Small intestine (tissue), 7 donors: ENCODE measurements around the gene ZNF22. TPM values are rescaled to one million over a fixed set of nuclear protein-coding genes. Genes with fewer than 3 reads are reported as not detected.

Experiments used
- DNase-seq, 2 donors: peaks; one replicate each; pipeline versions ENCODE4 v3.0.0 to v3.0.0-alpha.2; 2013
- FAIRE-seq: peaks from 2 replicates; lab custom pipeline; 2012; peaks lifted over from hg19 to GRCh38; lab: Jason Lieb, UNC
- H3K27ac ChIP-seq, 3 donors: one replicate each; pipeline ENCODE4 v1.5.1; 2013; ENCODE audit warnings: low read length in 2 of 3, mild to moderate bottlenecking in 2 of 3, control low read depth in 1 of 3, inconsistent platforms in 1 of 3, low read depth in 1 of 3, moderate library complexity in 1 of 3
- H3K27me3 ChIP-seq, 3 donors: one replicate each; pipeline ENCODE4 v1.6.1; 2013; ENCODE audit warnings: low read length in 3 of 3, inconsistent platforms in 1 of 3; ENCODE audit not compliant: control insufficient read depth in 3 of 3, insufficient read depth in 3 of 3
- H3K36me3 ChIP-seq, 3 donors: one replicate each; pipeline ENCODE4 v1.6.1; 2013; ENCODE audit warnings: low read length in 3 of 3, inconsistent platforms in 1 of 3, low read depth in 1 of 3, mild to moderate bottlenecking in 1 of 3, moderate library complexity in 1 of 3; ENCODE audit not compliant: control insufficient read depth in 3 of 3, insufficient read depth in 2 of 3
- H3K4me1 ChIP-seq, 3 donors: one replicate each; pipeline ENCODE4 v1.6.1; 2013; ENCODE audit warnings: low read length in 2 of 3, inconsistent platforms in 1 of 3, low read depth in 1 of 3, mild to moderate bottlenecking in 1 of 3, moderate library complexity in 1 of 3; ENCODE audit not compliant: control insufficient read depth in 3 of 3, insufficient read depth in 2 of 3
- H3K4me3 ChIP-seq, 3 donors: one replicate each; pipeline ENCODE4 v1.5.1; 2013; ENCODE audit warnings: low read length in 3 of 3, control low read depth in 1 of 3, inconsistent platforms in 1 of 3, low read depth in 1 of 3, mild to moderate bottlenecking in 1 of 3, moderate library complexity in 1 of 3
- H3K9me3 ChIP-seq, 2 donors: one replicate each; pipeline ENCODE4 v1.6.1; 2013; ENCODE audit warnings: low read depth in 1 of 2, low read length in 1 of 2; ENCODE audit not compliant: control insufficient read depth in 2 of 2, insufficient read depth in 1 of 2
- WGBS, 3 donors: extraction: QIAGEN DNeasy Blood & Tissue Kit; methylation state at CpG; one replicate each; pipeline ENCODE4 v1.1.7; 2013; 5-methylcytosine and 5-hydroxymethylcytosine counted together
- polyA plus RNA-seq, 4 donors: library from polyadenylated mRNA; stranded (reverse) in 3 of 4; unstranded in 1 of 4; fragments of 200-250 nt in 3 of 4; fragments of 120-200 nt in 1 of 4; gene quantifications; one replicate each; pipeline versions ENCODE4 v1.2.1 to v1.2.3, GENCODE V29; 2013
- donor health status: healthy with polysubstance abuse.
- donor health status: control.
- donor health status: control.
- donor health status: Bipolar disorder and iron deficiency.
- donor health status: healthy.

Gene ZNF22
- polyA plus RNA-seq, 4 donors, result 8.1 to 30.3 (median 13.3) TPM

GRCh38 chr10:44967616-44968015, 33.1 kb upstream of the ZNF22 start:
- Histone ChIP-seq H3K4me1 (peaks cover 2 to 48% (median 14%) of the 10 kb centered on the region in 3 donors), H3K9me3 (no peaks in the 10 kb centered on the region), H3K36me3 (peaks cover 0 to 36% (median 5%) of the 10 kb centered on the region in 3 donors), H3K4me3 (no peak overlapping the region), H3K27me3 (no peaks in the 10 kb centered on the region), H3K27ac (peak overlapping the region in 1 of 3 donors; percentile 21)
- DNase-seq, result no peak
- FAIRE-seq, result no peak
- WGBS, 3 donors, result 65 to 88% (median 81%) methylated on average over 4 of the region's 4 CpGs

- FAIRE-seq, result no peak
- DNase-seq, result no peak
- H3K4me3 ChIP-seq, result no peak overlapping the region
- no peaks in the 10 kb centered on the region for H3K27me3 ChIP-seq
- WGBS, 3 donors, result 40 to 71% (median 60%) methylated on average over 3 of the region's 3 CpGs
- peaks cover 2 to 45% (median 14%) of the 10 kb centered on the region in 3 donors for H3K4me1 ChIP-seq
- peak overlapping the region in 1 of 3 donors; percentile 21 for H3K27ac ChIP-seq
- H3K9me3 ChIP-seq, result no peaks in the 10 kb centered on the region
- H3K36me3 ChIP-seq, result peaks cover 0 to 38% (median 5%) of the 10 kb centered on the region in 3 donors
Observed at GRCh38 chr10:44968091-44968490, 32.6 kb upstream of the ZNF22 start.

- FAIRE-seq, result no peak
- H3K27me3 ChIP-seq, result no peaks in the 10 kb centered on the region
- no peak overlapping the region for H3K4me3 ChIP-seq
- H3K4me1 ChIP-seq, result peaks cover 6 to 45% (median 14%) of the 10 kb centered on the region in 3 donors
- peaks cover 0 to 40% (median 5%) of the 10 kb centered on the region in 3 donors for H3K36me3 ChIP-seq
- no peaks in the 10 kb centered on the region for H3K9me3 ChIP-seq
- no peak overlapping the region for H3K27ac ChIP-seq
- 70 to 82% (median 73%) methylated on average over 11 of the region's 11 CpGs for WGBS, 3 donors
- DNase-seq, result no peak
Observed at GRCh38 chr10:44968500-44969400, 32.0 kb upstream of the ZNF22 start.

GRCh38 chr10:44969854-44970253, 30.9 kb upstream of the ZNF22 start:
- no peak for FAIRE-seq
- 94 to 96% (median 95%) methylated on average over 9 of the region's 9 CpGs for WGBS, 3 donors
- no peaks in the 10 kb centered on the region for H3K9me3 ChIP-seq
- no peak overlapping the region for H3K4me3 ChIP-seq
- DNase-seq, result no peak
- no peaks in the 10 kb centered on the region for H3K27me3 ChIP-seq
- H3K27ac ChIP-seq, result no peak overlapping the region
- H3K4me1 ChIP-seq, result peaks cover 8 to 45% (median 11%) of the 10 kb centered on the region in 3 donors
- H3K36me3 ChIP-seq, result peaks cover 0 to 40% (median 5%) of the 10 kb centered on the region in 3 donors

- DNase-seq, result no peak
- H3K27me3 ChIP-seq, result no peaks in the 10 kb centered on the region
- WGBS, 3 donors, result 90 to 96% (median 91%) methylated on average over 8 of the region's 8 CpGs
- H3K9me3 ChIP-seq, result no peaks in the 10 kb centered on the region
- H3K4me3 ChIP-seq, result no peak overlapping the region
- H3K4me1 ChIP-seq, result peaks cover 2 to 38% (median 15%) of the 10 kb centered on the region in 3 donors
- no peak overlapping the region for H3K27ac ChIP-seq
- no peak for FAIRE-seq
- peaks cover 0 to 40% (median 5%) of the 10 kb centered on the region in 3 donors for H3K36me3 ChIP-seq
Observed at GRCh38 chr10:44970812-44971395, 29.8 kb upstream of the ZNF22 start.

GRCh38 chr10:44971434-44971833, 29.3 kb upstream of the ZNF22 start:
- no peaks in the 10 kb centered on the region for H3K9me3 ChIP-seq
- no peak overlapping the region for H3K4me3 ChIP-seq
- H3K27ac ChIP-seq, result no peak overlapping the region
- H3K4me1 ChIP-seq, result peaks cover 2 to 38% (median 15%) of the 10 kb centered on the region in 3 donors
- H3K27me3 ChIP-seq, result no peaks in the 10 kb centered on the region
- DNase-seq (no peak), FAIRE-seq (no peak)
- peaks cover 0 to 43% (median 5%) of the 10 kb centered on the region in 3 donors for H3K36me3 ChIP-seq
- WGBS, 3 donors, result 88 to 92% (median 91%) methylated on average over 11 of the region's 11 CpGs

- WGBS, 3 donors, result 95 to 97% (median 96%) methylated on average over 12 of the region's 12 CpGs
- DNase-seq (no peak), FAIRE-seq (no peak)
- no peak overlapping the region for H3K27ac ChIP-seq
- no peaks in the 10 kb centered on the region for H3K9me3 ChIP-seq
- H3K4me3 ChIP-seq, result no peak overlapping the region
- H3K36me3 ChIP-seq, result peaks cover 0 to 49% (median 5%) of the 10 kb centered on the region in 3 donors
- H3K27me3 ChIP-seq, result no peaks in the 10 kb centered on the region
- H3K4me1 ChIP-seq, result peaks cover 0 to 38% (median 15%) of the 10 kb centered on the region in 3 donors
Observed at GRCh38 chr10:44971935-44972757, 28.6 kb upstream of the ZNF22 start.

GRCh38 chr10:44972874-44973306, 27.8 kb upstream of the ZNF22 start:
- H3K36me3 ChIP-seq, result peaks cover 0 to 53% (median 5%) of the 10 kb centered on the region in 3 donors
- FAIRE-seq, result no peak
- no peak overlapping the region for H3K4me3 ChIP-seq
- peak overlapping the region in 1 of 3 donors; percentile 89 for H3K27ac ChIP-seq
- WGBS, 3 donors, result 57 to 82% (median 69%) methylated on average over 5 to 6 of the region's 6 CpGs
- DNase-seq, result no peak
- no peaks in the 10 kb centered on the region for H3K27me3 ChIP-seq
- H3K9me3 ChIP-seq, result no peaks in the 10 kb centered on the region
- peaks cover 0 to 42% (median 15%) of the 10 kb centered on the region in 3 donors for H3K4me1 ChIP-seq
